ENCODE data around the gene KCNQ4. TPM values are rescaled to one million over a fixed set of nuclear protein-coding genes. Genes with fewer than 3 reads are reported as not detected.

Gene KCNQ4
- total RNA-seq, 1 donor from 2014 or later: 3.7 TPM

DNA sequence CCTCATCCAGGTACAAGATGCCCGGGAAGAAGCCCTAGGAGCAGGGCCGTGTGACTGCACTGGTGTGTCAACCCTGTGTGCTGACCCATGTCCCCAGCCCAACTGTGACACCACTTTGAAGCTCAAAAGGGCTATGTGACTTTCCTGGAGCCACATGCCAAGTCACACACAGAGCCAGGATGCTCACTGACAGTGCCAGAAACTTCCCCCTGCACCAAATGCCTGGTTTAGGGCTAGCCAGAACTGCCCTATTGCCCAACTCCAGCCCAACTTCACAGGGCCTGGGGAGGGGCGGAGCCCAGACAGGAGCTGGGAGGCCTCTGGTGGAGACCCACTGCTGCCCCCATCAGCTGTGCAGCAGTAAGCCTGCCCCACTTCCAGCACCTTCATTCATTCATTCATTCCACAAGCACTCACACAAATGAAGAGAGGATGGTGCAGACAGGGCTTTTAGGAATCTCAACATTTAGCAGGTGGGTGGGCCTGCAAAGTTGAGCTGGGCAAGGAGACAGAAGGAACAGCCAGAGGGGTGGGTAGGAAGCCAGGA is 36.7 kb downstream of the KCNQ4 start:
- no peak for DNase-seq (ENCODE audit: low spot score)

DNA sequence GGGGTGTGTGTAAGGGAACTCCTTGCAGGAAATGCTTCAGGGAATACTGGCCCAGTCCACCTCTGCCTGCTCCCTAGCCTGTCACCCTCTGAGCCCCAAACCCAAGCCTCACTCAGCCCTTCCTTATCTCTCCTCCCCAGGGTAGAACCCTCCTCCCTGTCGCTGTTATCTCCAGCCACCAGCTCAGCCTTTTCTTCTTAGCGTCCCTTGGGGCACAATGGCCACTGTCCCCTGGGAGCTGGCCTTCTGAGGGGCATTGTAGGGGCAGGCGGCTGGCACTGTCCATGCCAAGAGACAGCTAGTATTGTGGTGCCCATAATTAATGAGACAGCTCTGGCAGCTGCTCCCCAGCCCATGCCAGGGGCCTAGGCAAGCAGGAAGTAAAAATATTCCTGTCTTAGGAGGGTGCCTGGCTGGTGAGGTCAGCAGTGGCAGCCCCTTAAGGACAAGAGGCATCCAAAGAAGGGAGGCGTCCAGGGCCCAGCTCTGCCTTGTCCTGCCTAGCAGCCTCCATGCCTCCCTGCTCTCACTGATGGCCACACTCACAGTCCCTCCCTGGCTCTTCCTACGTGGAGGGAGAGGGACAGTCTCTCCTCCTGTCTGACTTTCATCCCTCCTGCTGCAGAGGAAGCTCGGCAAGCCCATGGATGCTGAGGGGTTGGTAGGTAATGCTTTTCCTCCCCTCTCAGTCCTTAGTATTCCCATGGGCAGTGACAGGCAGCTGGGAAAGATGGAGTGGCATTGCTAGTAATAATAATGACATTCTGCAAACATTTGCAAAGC is 37.5 kb downstream of the KCNQ4 start:
- DNase-seq (ENCODE audit: low spot score): no peak

- DNase-seq (ENCODE audit: low spot score): no peak
These were observed 39.3 kb downstream of the KCNQ4 start for GRCh38 chr1:40822890-40823289.

- no peak for DNase-seq (ENCODE audit: low spot score)
These were observed 39.8 kb downstream of the KCNQ4 start for GRCh38 chr1:40823345-40823744.

- no peak for DNase-seq (ENCODE audit: low spot score)
These were observed 40.4 kb downstream of the KCNQ4 start for GRCh38 chr1:40823983-40824382.

DNA sequence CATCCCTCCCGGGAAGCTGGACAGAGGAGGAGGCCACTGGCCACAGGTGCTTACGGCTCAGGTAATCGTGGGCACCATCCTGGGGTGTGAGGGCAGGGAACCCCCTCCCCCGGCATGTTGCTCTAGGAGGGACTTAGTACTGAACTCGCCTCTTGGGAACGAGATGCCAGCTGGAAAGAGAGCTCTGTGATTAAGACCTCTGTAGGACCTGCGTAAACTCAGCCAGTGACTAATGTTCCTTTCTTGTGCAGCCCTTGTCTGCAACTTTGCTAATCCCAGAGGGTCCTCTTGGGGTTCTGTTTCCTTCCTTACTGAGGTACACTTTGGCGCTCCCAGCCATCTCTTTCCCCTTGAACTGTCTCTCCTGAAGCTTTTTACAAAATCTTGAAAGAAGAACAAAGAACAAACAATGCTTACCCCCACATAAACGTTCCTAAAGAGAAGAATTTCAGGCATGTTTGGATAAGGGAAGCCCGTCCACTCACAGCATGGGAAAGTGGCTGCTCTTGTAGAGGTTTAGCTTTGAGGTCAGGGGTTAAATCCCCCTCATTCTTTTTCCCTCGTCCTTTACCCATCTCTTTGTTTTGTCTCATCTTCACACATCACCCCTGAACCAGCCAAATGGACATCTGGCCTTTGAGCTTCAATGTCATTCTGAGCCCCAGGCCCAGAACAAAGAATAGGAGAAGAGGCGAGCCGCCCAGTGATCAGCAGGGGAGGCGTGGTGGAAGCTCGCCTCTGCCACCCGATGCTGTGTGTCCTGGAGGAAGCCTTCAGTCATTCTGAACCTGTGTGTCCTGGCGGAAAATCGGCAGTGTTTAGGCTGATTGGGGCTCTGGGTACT is 41.2 kb downstream of the KCNQ4 start:
- DNase-seq (ENCODE audit: low spot score): no peak

DNA sequence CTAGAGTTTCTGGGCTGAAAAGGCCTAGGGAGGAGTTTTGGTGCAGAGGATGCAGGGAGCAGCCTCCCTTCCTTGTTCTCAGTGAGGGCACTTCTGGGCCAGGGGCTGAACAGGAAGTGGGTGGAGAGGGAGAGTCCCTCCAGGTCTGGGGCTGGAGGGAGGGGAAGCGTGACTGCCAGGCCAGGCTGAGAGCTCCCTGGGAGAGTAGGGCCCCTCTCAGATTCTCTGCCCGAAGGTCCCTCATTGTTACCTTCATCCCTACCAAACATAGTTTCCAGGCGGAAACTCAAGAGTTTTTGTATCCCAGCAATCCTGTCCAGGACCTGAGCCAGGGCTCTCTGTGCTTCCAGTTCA is 41.8 kb downstream of the KCNQ4 start:
- DNase-seq (ENCODE audit: low spot score): no peak

- DNase-seq (ENCODE audit: low spot score): no peak
These were observed 42.4 kb downstream of the KCNQ4 start for GRCh38 chr1:40825996-40826395.

- DNase-seq (ENCODE audit: low spot score): no peak
These were observed 46.2 kb downstream of the KCNQ4 start for GRCh38 chr1:40829631-40830245.

- no peak for DNase-seq (ENCODE audit: low spot score)
These were observed 46.9 kb downstream of the KCNQ4 start for GRCh38 chr1:40830419-40830943.

GRCh38 chr1:40831001-40831732 is 47.6 kb downstream of the KCNQ4 start:
- no peak for DNase-seq (ENCODE audit: low spot score)

DNA sequence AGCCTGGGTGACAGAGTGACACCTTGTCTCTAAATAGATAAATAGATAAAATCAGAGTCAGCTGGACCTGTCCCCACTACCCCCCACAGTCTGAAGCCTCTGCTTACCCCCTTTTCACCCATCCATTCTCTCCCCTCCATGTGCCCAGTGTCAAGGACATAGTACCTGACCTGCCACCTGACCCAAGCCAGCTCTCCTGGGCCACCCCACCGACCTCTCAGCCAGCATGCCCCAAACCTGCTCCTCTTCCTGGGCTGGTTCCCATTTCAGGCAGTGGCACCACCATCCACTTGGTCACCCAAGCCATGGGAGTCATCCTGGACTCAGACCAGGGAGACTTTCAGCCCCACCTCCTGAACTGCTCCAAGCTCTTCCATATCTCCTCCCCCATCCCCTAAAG is 50.4 kb downstream of the KCNQ4 start:
- no peak for DNase-seq (ENCODE audit: low spot score)

- no peak for DNase-seq (ENCODE audit: low spot score)
These were observed 51.5 kb downstream of the KCNQ4 start for GRCh38 chr1:40834968-40835545.

DNA sequence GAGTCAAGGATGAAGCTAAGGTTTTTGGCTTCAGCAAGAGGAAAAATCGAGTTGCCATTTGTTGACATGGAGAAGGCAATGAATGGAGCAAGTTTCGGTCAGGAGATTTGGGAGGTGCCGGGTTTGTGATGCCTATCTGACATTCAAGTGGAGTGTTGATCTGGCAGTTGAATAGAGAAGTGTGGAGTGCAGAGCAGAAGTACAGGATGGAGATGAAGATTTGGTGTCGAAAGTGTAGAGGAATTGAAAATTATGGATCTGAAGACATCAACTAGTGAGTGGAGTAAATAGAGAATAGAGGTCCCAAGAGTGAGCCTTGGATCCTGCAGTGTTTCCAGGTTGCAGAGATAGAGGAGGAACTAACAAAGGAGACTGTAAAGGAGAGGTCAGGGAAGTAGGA is 52.7 kb downstream of the KCNQ4 start:
- DNase-seq (ENCODE audit: low spot score): no peak

DNA sequence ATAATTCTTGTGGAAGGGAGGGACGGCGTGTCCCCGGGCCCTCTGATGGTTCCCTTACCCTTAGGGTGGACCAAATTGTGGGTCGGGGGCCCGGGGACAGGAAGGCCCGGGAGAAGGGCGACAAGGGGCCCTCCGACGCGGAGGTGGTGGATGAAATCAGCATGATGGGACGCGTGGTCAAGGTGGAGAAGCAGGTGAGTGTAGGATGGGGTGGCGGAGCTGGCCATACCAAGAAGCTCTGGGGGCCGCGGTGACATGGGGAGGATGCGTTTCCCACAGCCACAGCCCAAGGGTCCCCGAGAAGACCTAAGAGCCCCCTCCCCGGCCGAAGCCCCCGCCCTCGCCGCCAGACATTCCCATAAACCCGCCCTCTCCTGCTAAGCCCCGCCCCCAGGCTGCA is 54.0 kb downstream of the KCNQ4 start:
- no peak for DNase-seq (ENCODE audit: low spot score)

GRCh38 chr1:40838045-40838979 is 54.7 kb downstream of the KCNQ4 start:
- DNase-seq (ENCODE audit: low spot score): no peak

DNA sequence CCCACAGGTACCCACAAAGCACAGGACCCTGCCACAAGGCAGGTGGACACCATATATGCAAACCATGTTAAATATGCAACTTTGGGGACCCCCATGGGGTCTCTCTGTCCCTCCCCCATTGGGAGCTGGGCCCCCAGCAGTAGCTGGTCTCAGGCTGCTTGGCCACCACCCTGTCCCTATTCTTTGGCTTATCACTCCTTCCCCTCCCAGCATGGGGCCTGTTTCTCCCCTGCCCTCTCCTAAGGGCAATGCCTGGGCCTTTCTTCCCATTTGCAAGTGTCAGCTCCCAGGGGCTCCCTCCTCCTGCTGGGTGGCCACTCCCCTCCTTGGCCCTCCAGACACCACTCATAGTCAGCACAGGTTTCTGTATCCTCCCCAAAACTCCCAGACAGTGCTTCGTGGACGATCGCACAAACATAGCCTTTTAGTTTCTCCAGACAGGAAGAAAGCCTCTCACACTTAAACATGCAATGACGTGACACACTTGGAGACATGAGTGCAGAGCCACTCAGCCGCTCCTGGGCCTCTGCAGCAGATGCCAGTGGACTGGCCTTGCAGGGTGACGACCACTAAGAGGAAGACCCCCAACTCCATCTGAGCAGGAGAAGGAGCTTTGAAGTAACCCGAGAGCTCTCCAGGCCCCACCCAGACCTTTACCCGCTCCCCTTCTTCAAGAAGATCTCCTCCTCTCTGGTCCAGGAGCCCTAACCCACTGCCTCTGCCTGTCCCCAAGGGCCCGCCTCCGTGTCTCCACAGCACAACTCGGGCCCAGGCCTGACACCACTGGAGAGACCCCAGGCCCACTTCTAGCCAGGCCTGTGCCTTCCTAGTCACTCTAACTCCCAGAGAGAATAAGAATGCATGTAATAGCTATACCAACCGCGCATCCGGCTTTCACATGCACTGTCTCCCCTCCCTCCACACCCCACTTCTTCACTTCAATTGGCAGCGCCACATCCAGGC is 55.7 kb downstream of the KCNQ4 start:
- DNase-seq (ENCODE audit: low spot score): no peak

DNA sequence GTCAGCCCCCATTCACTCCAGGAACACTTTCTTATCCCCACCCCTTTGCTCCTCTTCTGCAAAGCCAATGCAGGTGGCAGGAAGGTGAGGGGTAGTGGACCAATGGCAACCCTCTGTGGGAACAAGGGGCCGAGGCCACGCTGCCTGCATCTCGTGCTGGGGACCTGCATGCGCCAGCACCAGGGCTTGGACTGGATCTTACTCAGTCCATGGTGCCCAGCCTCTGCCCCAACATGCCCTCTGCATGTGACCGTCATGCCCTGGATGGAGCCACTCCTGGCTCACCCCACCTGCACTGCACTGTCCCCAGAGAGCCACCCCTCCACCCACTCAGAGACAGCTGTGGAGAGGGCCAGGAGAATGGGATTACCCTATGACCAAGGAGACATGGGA is 56.4 kb downstream of the KCNQ4 start:
- DNase-seq (ENCODE audit: low spot score): no peak

Data from ureter (tissue), 1 donor.